ENCODE measurements around the gene SYCE1.
"Not testable (repeated sequence)": the region's sequence is repeated elsewhere in the genome, so short reads cannot be mapped to it uniquely, and the experiment has no call there.

Gene SYCE1

GRCh38 chr10:133565441-133566294 is at the start of gene SYCE1:
TSS of gene SYCE1 (minus strand) at chr10:133565583. CDS start at chr10:133565529, 54 bp downstream.
- peak; percentile 31 for DNase-seq

GRCh38 chr10:133614830-133615580 is 49.6 kb upstream of the SYCE1 start:
- DNase-seq, result no peak

- DNase-seq, result no peak
These were observed 48.3 kb upstream of the SYCE1 start for GRCh38 chr10:133613699-133614098.

- DNase-seq, result no peak
These were observed 45.7 kb upstream of the SYCE1 start for GRCh38 chr10:133611079-133611478.

- DNase-seq, result no peak
These were observed 43.5 kb upstream of the SYCE1 start for GRCh38 chr10:133608855-133609254.

- DNase-seq, result not testable (repeated sequence)
These were observed 38.1 kb upstream of the SYCE1 start for GRCh38 chr10:133603434-133603833.

GRCh38 chr10:133600657-133601056 is 35.3 kb upstream of the SYCE1 start:
- no peak for DNase-seq

GRCh38 chr10:133599869-133600268 is 34.5 kb upstream of the SYCE1 start:
- DNase-seq, result not testable (repeated sequence)

- DNase-seq, result no peak
These were observed 27.3 kb upstream of the SYCE1 start for GRCh38 chr10:133592716-133593115.

GRCh38 chr10:133590970-133591359 is 25.6 kb upstream of the SYCE1 start:
- DNase-seq, result no peak

GRCh38 chr10:133590226-133590969 is 25.0 kb upstream of the SYCE1 start:
- no peak for DNase-seq

GRCh38 chr10:133577037-133577436 is 11.7 kb upstream of the SYCE1 start:
- DNase-seq, result not testable (repeated sequence)

- DNase-seq, result not testable (repeated sequence)
These were observed 8.1 kb upstream of the SYCE1 start for GRCh38 chr10:133573460-133573859.

GRCh38 chr10:133572055-133572454 is 6.7 kb upstream of the SYCE1 start:
- DNase-seq, result not testable (repeated sequence)

- DNase-seq, result not testable (repeated sequence)
These were observed 4.4 kb upstream of the SYCE1 start for GRCh38 chr10:133569801-133570200.

- not testable (repeated sequence) for DNase-seq
These were observed 3.6 kb upstream of the SYCE1 start for GRCh38 chr10:133568831-133569527.

GRCh38 chr10:133568287-133568614 is 2.9 kb upstream of the SYCE1 start:
- no peak for DNase-seq

- no peak for DNase-seq
These were observed 2.4 kb upstream of the SYCE1 start for GRCh38 chr10:133567609-133568286.

GRCh38 chr10:133567119-133567518 is 1.7 kb upstream of the SYCE1 start:
- no peak for DNase-seq

GRCh38 chr10:133564816-133565215 is 567 bp downstream of the SYCE1 start:
- no peak for DNase-seq

- DNase-seq, result no peak
These were observed 6.2 kb downstream of the SYCE1 start for GRCh38 chr10:133559216-133559615.

- DNase-seq, result no peak
These were observed 8.0 kb downstream of the SYCE1 start for GRCh38 chr10:133557381-133557780.
